Mucosa of descending colon (tissue), 3 donors: Measurements from ENCODE around the gene IBTK. TPM values are rescaled to one million over a fixed set of nuclear protein-coding genes. Genes with fewer than 3 reads are reported as not detected.
"Not testable (repeated sequence)": the region's sequence is repeated elsewhere in the genome, so short reads cannot be mapped to it uniquely, and the experiment has no call there.

ENCODE experiments used
- ATAC-seq: fragments of 200-7000 bp; cut with Tn5 transposase; one replicate; pipeline ENCODE4 v1.9.1; 2020; ENCODE audit warnings: mild to moderate bottlenecking, moderate library complexity
- DNase-seq, 3 donors: peaks; one replicate each; pipeline ENCODE4 v3.0.0-alpha.2; 2020
- H3K36me3 ChIP-seq: fragments of 200-600 bp; one replicate; pipeline ENCODE4 v1.8.0; 2021; ENCODE audit warnings: low read depth, mild to moderate bottlenecking
- H3K4me1 ChIP-seq: fragments of 200-600 bp; one replicate; pipeline ENCODE4 v1.8.0; 2021; ENCODE audit warnings: low read depth, mild to moderate bottlenecking
- H3K4me3 ChIP-seq: fragments of 200-600 bp; one replicate; pipeline ENCODE4 v1.8.0; 2021; ENCODE audit warnings: mild to moderate bottlenecking
- H3K9me3 ChIP-seq: fragments of 200-600 bp; one replicate; pipeline ENCODE4 v1.8.0; 2021; ENCODE audit warnings: mild to moderate bottlenecking
- CTCF ChIP-seq: fragments of 200-600 bp; IDR thresholded peaks from one replicate; pipeline ENCODE4 v1.8.0; 2022; ENCODE audit warnings: antibody characterized with exemption, mild to moderate bottlenecking
- intact Hi-C, 2 donors: fragments of 100-400 bp; cut with DNase I in 1 of 2; cut with micrococcal nuclease in 1 of 2; formaldehyde crosslinking; loops; one replicate each; pipeline versions ENCODE4 v1.11.0 to v1.11.1; 2022; cut with DNase I, micrococcal nuclease
- total RNA-seq, 3 donors: library from RNA; stranded (reverse); fragmentation: NEBNext Ultra II Directional in 2 of 3; extraction: Animal tissue kit (Norgen Biotek cat#: 25700) in 2 of 3; gene quantifications; one replicate each; pipeline versions ENCODE4 v1.2.1 to v1.2.4, GENCODE V29; 2021 to 2023
- donor health status: DM: no; HTN: no; CAD: no; lungs with moderate emphysema.
- donor health status: DM: no; HTN: no; CAD: no.
- donor health status: DM: no; HTN: yes; CAD: no.

The IBTK gene
- total RNA-seq, 3 donors from 2014 or later: 30.6 to 42.9 (median 32.8) TPM

DNA sequence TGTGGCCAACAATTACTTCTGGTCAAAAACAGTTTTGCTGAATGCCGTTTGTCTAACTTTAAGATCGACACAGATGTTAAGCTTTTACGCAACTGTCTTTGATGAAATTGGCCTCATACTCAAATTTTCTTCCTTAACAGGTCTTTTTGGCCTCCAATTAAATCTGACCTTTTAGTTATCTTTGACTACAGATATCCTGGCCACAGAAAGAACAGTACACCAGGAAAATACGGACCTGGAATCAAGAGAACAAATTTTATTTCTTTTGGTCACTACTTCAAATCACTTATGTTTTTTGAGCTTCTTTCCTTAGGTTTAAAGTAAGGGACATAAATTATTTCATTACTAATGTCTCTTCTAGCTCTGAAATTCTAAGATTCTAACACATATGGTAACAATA, 49.8 kb downstream of the IBTK start:
- intact Hi-C loops: no loop called here
- DNase-seq: no peak
- no peak for ATAC-seq
- Histone ChIP-seq H3K9me3 (no peaks in the 10 kb centered on the region), H3K36me3 (peaks cover 17% of the 10 kb centered on the region), H3K4me3 (no peak overlapping the region), H3K4me1 (no peaks in the 10 kb centered on the region)
- no peak for TF ChIP-seq CTCF

DNA sequence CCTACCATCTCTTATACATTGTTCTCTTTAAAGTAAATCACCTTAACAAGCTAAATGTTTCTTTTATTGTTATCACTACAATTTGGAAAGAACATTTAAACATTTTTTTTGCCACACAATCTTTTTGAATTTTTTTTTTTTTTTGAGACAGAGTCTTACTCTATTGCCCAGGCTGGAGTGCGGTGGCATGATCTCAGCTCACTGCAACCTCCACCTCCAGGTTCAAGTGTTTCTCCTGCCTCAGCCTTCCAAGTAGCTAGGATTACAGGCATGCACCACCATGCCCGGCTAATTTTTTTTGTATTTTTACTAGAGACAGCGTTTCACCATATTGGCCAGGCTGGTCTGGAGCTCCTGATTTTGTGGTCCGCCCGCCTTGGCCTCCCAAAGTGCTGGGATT, 50.3 kb downstream of the IBTK start:
- ATAC-seq, intact Hi-C loops: not testable (repeated sequence)
- H3K36me3 ChIP-seq: peaks cover 17% of the 10 kb centered on the region

GRCh38 chr6:82196161-82196560, 51.4 kb downstream of the IBTK start:
- no peak for DNase-seq
- H3K4me1 ChIP-seq: no peaks in the 10 kb centered on the region
- no peak for ATAC-seq
- no peak for TF ChIP-seq CTCF
- no peaks in the 10 kb centered on the region for H3K9me3 ChIP-seq
- intact Hi-C loops: no loop called here
- H3K36me3 ChIP-seq: peaks cover 17% of the 10 kb centered on the region
- H3K4me3 ChIP-seq: no peak overlapping the region

More for the DNA sequence above, 50.3 kb downstream of the IBTK start:
- not testable (repeated sequence) for DNase-seq, H3K4me1 ChIP-seq, H3K4me3 ChIP-seq, H3K9me3 ChIP-seq

DNA sequence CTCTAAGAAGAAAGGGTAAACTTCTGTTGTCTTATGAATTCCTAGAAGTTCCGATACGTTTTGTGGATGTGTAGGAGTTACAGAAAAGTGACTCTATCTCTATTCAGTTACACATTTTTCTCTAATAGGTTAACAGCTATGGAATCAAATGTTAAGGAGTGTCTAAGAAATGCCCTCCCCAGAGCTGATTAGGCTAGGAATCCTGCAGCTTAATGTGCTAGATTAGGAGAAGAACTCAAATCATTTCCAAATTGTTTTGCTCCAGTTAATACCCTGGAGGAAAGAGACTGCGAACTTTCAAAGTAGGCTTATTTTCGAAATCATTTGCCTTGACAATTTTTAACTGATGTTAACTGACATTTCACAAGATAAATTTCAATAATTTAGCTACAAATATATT, 51.9 kb downstream of the IBTK start:
- DNase-seq (no peak), ATAC-seq (no peak)
- no peak for TF ChIP-seq CTCF
- Histone ChIP-seq H3K4me1 (no peaks in the 10 kb centered on the region), H3K36me3 (peaks cover 17% of the 10 kb centered on the region), H3K9me3 (no peaks in the 10 kb centered on the region), H3K4me3 (no peak overlapping the region)
- intact Hi-C loops: no loop called here

GRCh38 chr6:82185948-82186535, 61.5 kb downstream of the IBTK start:
- no peaks in the 10 kb centered on the region for H3K9me3 ChIP-seq
- H3K4me1 ChIP-seq: no peaks in the 10 kb centered on the region
- intact Hi-C loops: no loop called here
- TF ChIP-seq CTCF: no peak
- DNase-seq (no peak), ATAC-seq (no peak)
- no peaks in the 10 kb centered on the region for H3K36me3 ChIP-seq
- H3K4me3 ChIP-seq: no peak overlapping the region

- Histone ChIP-seq H3K9me3 (no peaks in the 10 kb centered on the region), H3K4me3 (no peak overlapping the region), H3K4me1 (no peaks in the 10 kb centered on the region), H3K36me3 (no peaks in the 10 kb centered on the region)
- no peak for TF ChIP-seq CTCF
- DNase-seq (no peak), ATAC-seq (no peak)
- intact Hi-C loops: no loop called here
Observed at GRCh38 chr6:82183642-82184282, 63.8 kb downstream of the IBTK start.
